Suprapubic skin (tissue), 4 donors: ENCODE data around the gene ATP11A. TPM values are rescaled to one million over a fixed set of nuclear protein-coding genes. Genes with fewer than 3 reads are reported as not detected.
A peak's percentile ranks its signal among the peaks of the same experiment; 100 is the strongest.

Experiments
- DNase-seq, 2 donors: peaks; one replicate each; pipeline ENCODE4 v3.0.0-alpha.2; 2019; ENCODE audit warnings: low spot score in 2 of 2
- H3K27ac ChIP-seq: fragments of 200-600 bp; sonication (generic); one replicate; pipeline ENCODE4 v1.5.1; 2019
- H3K27me3 ChIP-seq: fragments of 200-600 bp; sonication (generic); one replicate; pipeline ENCODE4 v1.5.1; 2019
- H3K36me3 ChIP-seq: fragments of 200-600 bp; sonication (generic); one replicate; pipeline ENCODE4 v1.5.1; 2019
- H3K4me1 ChIP-seq: fragments of 200-600 bp; sonication (generic); one replicate; pipeline ENCODE4 v1.5.1; 2019
- H3K4me3 ChIP-seq: fragments of 200-600 bp; sonication (generic); one replicate; pipeline ENCODE4 v1.5.1; 2019; ENCODE audit warnings: mild to moderate bottlenecking
- H3K9me3 ChIP-seq: fragments of 200-600 bp; sonication (generic); one replicate; pipeline ENCODE4 v1.5.1; 2019
- EP300 ChIP-seq: sonication (generic); formaldehyde crosslinking; IDR thresholded peaks from one replicate; pipeline ENCODE4 v1.6.1; 2017; ENCODE audit warnings: antibody characterized with exemption
- POLR2A ChIP-seq, 2 donors: fragments of 450-650 bp; IDR thresholded peaks; one replicate each; pipeline ENCODE4 v1.6.1; 2017; ENCODE audit warnings: antibody characterized with exemption in 2 of 2, mild to moderate bottlenecking in 2 of 2, moderate library complexity in 2 of 2
- POLR2AphosphoS5 ChIP-seq, 3 donors: sonication (generic); formaldehyde crosslinking; IDR thresholded peaks; one replicate each; pipeline ENCODE4 v1.6.1; 2017; ENCODE audit warnings: antibody characterized with exemption in 3 of 3
- WGBS: methylation state at CpG from one replicate; pipeline ENCODE4 v1.1.5; 2018; 5-methylcytosine and 5-hydroxymethylcytosine counted together
- total RNA-seq, 4 donors: library from RNA; depleted of rRNA; stranded (reverse); fragments of >200 nt; gene quantifications; one replicate each; pipeline ENCODE4 v1.1.0, GENCODE V29; 2016
- TF ChIP-seq, protein P1 (sequence below), 2 donors: fragments of 200-600 bp in 1 of 2; fragments of 450-650 bp in 1 of 2; sonication (generic) in 1 of 2; IDR thresholded peaks; one replicate each; pipeline ENCODE4 v1.5.1; 2016 to 2019; ENCODE audit warnings: antibody characterized with exemption in 2 of 2, mild to moderate bottlenecking in 1 of 2, moderate library complexity in 1 of 2

Gene ATP11A
- total RNA-seq, 4 donors from 2014 or later, result 22.8 to 51.0 (median 39.8) TPM

DNA sequence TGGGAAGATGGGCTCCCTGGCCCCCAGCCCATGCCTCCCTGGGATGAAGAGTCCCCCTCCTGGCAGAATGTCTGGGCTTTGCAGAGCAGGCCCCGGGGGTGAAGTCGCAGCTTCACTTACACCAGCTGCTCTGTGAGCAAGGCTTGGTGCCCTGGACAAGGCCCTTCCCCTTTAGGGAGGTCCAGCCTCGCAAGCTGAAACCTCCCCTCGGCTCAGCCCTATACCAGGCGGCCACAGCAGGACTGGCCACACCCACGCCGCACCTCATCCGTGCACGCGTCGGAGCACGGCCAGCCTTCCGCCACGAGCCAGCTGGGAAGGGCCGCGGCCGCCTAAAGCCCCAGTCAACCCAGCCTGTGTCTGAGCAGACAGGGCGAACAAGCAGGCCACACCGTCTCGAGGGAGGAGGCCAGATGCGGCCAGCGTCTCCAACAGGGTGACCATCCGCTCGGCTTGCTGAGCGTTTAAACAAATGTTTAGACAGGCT, 196.0 kb downstream of the ATP11A start:
- Histone ChIP-seq H3K27me3 (peaks cover 15% of the 10 kb centered on the region), H3K27ac (no peak overlapping the region), H3K36me3 (peaks cover 26% of the 10 kb centered on the region), H3K9me3 (no peaks in the 10 kb centered on the region), H3K4me3 (peak overlapping the region; percentile 18), H3K4me1 (peaks cover 8% of the 10 kb centered on the region)
- peak in 1 of 2 donors; percentile 88 for DNase-seq
- WGBS, result 13% methylated on average over 6 of the region's 25 CpGs
- TF ChIP-seq, protein P1, sequence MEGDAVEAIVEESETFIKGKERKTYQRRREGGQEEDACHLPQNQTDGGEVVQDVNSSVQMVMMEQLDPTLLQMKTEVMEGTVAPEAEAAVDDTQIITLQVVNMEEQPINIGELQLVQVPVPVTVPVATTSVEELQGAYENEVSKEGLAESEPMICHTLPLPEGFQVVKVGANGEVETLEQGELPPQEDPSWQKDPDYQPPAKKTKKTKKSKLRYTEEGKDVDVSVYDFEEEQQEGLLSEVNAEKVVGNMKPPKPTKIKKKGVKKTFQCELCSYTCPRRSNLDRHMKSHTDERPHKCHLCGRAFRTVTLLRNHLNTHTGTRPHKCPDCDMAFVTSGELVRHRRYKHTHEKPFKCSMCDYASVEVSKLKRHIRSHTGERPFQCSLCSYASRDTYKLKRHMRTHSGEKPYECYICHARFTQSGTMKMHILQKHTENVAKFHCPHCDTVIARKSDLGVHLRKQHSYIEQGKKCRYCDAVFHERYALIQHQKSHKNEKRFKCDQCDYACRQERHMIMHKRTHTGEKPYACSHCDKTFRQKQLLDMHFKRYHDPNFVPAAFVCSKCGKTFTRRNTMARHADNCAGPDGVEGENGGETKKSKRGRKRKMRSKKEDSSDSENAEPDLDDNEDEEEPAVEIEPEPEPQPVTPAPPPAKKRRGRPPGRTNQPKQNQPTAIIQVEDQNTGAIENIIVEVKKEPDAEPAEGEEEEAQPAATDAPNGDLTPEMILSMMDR (IDR thresholded peaks at IDR 0.05), result no peak
- TF ChIP-seq EP300, result no peak
- no peak for TF ChIP-seq POLR2A (IDR thresholded peaks at IDR 0.05)
- TF ChIP-seq POLR2AphosphoS5 (IDR thresholded peaks at IDR 0.05), result no peak

DNA sequence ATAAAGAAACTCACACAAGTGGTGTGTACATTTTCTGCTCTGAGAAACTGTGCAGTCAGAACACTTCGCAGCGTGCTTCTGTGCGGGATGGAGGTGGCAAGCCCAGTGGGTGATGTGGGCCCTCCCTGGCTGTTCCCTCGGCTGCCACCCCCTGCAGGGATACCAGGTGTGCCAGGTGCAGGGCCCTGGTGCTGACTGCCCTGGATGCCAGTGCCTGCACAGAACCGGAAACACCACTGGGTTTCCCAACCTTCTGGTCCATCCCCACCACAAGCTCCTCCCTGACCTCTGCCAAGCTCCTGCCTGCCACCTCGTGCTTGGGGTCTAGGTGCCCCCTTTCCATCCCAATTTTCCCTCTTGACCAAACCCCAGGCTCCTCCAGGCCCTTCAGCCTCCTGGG, 197.3 kb downstream of the ATP11A start:
- peaks cover 12% of the 10 kb centered on the region for H3K36me3 ChIP-seq
- 70% methylated on average over 6 of the region's 6 CpGs for WGBS
- no peaks in the 10 kb centered on the region for H3K9me3 ChIP-seq
- TF ChIP-seq POLR2A (IDR thresholded peaks at IDR 0.05) (no peak), POLR2AphosphoS5 (IDR thresholded peaks at IDR 0.05) (no peak), EP300 (no peak)
- TF ChIP-seq, protein P1 (IDR thresholded peaks at IDR 0.05), result no peak
- no peak overlapping the region for H3K4me3 ChIP-seq
- peaks cover 28% of the 10 kb centered on the region for H3K27me3 ChIP-seq
- DNase-seq, result no peak
- peaks cover 14% of the 10 kb centered on the region for H3K4me1 ChIP-seq
- no peak overlapping the region for H3K27ac ChIP-seq

DNA sequence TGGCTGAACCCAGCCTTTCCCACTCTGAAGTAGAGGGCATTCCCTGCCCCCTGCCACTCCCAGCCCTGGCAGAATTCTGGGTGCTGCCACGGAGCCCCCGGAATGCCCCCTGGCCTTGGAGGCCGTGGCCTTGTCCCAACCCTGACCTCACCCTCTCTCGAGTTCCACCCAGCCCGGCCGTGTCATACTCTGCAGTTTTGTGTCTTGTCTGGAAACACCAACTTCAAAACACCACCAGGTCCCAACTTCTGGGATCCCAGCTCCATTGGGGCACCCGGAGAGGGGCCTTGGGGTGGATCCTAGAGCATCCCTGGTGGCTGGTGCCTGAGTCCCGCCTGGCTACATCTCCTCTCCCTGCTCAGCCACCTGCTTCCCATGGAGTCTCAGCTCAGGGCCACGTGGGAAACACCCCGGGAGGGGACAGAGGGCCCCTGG, 197.7 kb downstream of the ATP11A start:
- Histone ChIP-seq H3K27me3 (peaks cover 32% of the 10 kb centered on the region), H3K27ac (no peak overlapping the region), H3K4me3 (no peak overlapping the region), H3K4me1 (peaks cover 18% of the 10 kb centered on the region), H3K9me3 (no peaks in the 10 kb centered on the region), H3K36me3 (peaks cover 9% of the 10 kb centered on the region)
- WGBS, result 60% methylated on average over 7 of the region's 10 CpGs
- no peak for DNase-seq
- no peak for TF ChIP-seq POLR2A (IDR thresholded peaks at IDR 0.05)
- TF ChIP-seq, protein P1 (IDR thresholded peaks at IDR 0.05), result no peak
- no peak for TF ChIP-seq POLR2AphosphoS5 (IDR thresholded peaks at IDR 0.05)
- no peak for TF ChIP-seq EP300

DNA sequence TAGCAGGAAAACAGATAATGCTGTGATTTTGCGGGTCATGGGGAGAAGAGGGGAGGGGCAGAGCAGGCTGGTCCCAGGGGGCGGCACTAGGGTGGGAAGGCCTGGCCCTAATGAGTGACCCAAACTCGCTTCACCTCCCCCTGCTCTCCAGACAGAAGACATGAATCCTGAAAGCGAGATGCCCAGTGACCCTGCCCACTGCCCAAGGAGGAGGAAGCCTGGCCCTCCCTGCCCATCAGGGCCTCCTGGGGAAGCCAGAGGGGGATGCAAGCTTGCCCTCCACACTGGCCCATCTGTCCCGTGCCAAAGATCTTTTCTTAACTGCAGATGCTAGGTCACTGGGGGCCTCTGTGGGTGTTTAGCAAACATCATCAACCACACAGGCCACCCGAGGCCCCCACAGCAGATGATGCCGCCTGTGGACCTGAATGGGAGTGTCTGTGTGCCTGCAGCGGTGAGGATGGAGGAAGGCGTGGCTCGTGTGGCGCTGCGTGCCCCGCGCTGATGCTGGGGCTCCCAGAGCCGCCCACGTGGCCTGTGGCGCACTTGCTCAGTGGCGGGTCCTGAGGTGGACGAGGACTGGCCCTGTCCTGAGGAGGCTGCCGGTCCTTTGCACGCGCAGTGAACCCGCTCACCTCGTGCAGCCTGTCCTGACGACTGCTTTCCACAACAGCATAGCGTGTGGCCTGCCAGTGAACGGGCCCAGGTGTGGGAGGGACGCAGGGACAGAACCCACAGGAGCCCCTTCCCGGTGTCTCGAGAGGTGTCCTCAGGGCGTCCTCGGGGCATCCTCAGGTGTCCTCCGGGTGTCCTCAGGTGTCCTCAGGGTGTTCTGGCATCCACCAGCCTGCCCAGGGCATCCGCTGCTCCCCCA, 198.6 kb downstream of the ATP11A start:
- Histone ChIP-seq H3K4me1 (peaks cover 27% of the 10 kb centered on the region), H3K9me3 (no peaks in the 10 kb centered on the region), H3K27ac (no peak overlapping the region), H3K27me3 (peaks cover 35% of the 10 kb centered on the region), H3K36me3 (peaks cover 2% of the 10 kb centered on the region), H3K4me3 (no peak overlapping the region)
- no peak for DNase-seq
- 78% methylated on average over 12 of the region's 34 CpGs for WGBS
- no peak for TF ChIP-seq EP300
- TF ChIP-seq, protein P1 (IDR thresholded peaks at IDR 0.05), result no peak
- TF ChIP-seq POLR2A (IDR thresholded peaks at IDR 0.05), result no peak
- TF ChIP-seq POLR2AphosphoS5 (IDR thresholded peaks at IDR 0.05), result no peak
